ENCODE data around the gene TELO2.

The TELO2 gene

DNA sequence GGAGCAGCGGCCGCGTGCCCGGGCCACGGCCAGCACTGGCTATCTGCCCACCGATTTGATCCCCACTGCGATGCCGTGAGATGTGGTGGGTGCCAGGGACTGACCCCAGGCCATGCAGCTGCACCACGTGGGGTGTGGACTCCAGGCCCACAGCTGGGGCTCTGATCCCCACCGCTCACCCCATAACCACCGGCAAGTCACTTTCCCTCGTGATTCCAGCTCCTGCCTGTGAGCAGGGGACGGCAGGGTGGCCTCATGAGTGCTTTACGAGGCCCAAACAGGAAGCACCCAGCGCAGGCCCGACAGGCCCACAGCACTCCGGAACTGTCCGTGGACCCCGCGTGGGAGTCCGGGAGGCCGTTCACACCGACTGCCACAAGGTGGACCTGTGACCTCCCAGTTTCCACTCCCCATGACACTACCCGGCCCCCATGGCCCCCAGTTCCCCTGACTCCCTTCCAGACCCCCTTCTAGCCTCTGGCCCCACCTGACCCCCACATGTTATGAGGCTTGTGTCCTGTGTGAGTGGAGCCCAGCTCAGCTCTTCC, 5.0 kb upstream of the TELO2 start:
- Histone ChIP-seq H3K4me3 (ENCODE audit: low read depth, low read length) (no peak overlapping the region), H3K79me2 (no peaks in the 10 kb centered on the region), H3K9ac (no peak overlapping the region), H3K4me1 (peaks cover 2% of the 10 kb centered on the region), H3K27ac (no peak overlapping the region), H2AFZ (no peak overlapping the region), H3K4me2 (ENCODE audit: low read length) (no peak overlapping the region), H3K9me3 (ENCODE audit: control insufficient read depth, low read length) (no peaks in the 10 kb centered on the region), H3K27me3 (ENCODE audit: control insufficient read depth, insufficient read depth, low read length) (no peaks in the 10 kb centered on the region), H3K36me3 (ENCODE audit: control insufficient read depth, insufficient read depth, low read length) (no peaks in the 10 kb centered on the region)
- TF ChIP-seq, protein P1, sequence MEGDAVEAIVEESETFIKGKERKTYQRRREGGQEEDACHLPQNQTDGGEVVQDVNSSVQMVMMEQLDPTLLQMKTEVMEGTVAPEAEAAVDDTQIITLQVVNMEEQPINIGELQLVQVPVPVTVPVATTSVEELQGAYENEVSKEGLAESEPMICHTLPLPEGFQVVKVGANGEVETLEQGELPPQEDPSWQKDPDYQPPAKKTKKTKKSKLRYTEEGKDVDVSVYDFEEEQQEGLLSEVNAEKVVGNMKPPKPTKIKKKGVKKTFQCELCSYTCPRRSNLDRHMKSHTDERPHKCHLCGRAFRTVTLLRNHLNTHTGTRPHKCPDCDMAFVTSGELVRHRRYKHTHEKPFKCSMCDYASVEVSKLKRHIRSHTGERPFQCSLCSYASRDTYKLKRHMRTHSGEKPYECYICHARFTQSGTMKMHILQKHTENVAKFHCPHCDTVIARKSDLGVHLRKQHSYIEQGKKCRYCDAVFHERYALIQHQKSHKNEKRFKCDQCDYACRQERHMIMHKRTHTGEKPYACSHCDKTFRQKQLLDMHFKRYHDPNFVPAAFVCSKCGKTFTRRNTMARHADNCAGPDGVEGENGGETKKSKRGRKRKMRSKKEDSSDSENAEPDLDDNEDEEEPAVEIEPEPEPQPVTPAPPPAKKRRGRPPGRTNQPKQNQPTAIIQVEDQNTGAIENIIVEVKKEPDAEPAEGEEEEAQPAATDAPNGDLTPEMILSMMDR (IDR thresholded peaks at IDR 0.05) = no peak

- TF ChIP-seq, protein P1 (IDR thresholded peaks at IDR 0.05) = no peak
- no peaks in the 10 kb centered on the region for H3K9me3 ChIP-seq (ENCODE audit: control insufficient read depth, low read length)
- no peaks in the 10 kb centered on the region for H3K79me2 ChIP-seq
- no peaks in the 10 kb centered on the region for H3K36me3 ChIP-seq (ENCODE audit: control insufficient read depth, insufficient read depth, low read length)
- no peak within 1 kb of the TSS for H3K4me3 ChIP-seq (ENCODE audit: low read depth, low read length)
- H3K4me2 ChIP-seq (ENCODE audit: low read length) = no peak within 1 kb of the TSS
- H3K27me3 ChIP-seq (ENCODE audit: control insufficient read depth, insufficient read depth, low read length) = no peaks in the 10 kb centered on the region
- H3K9ac ChIP-seq = no peak within 1 kb of the TSS
- H3K4me1 ChIP-seq = peaks cover 2% of the 10 kb centered on the region
- H2AFZ ChIP-seq = no peak within 1 kb of the TSS
- H3K27ac ChIP-seq = no peak within 1 kb of the TSS
Measured at GRCh38 chr16:1488619-1489018, 4.5 kb upstream of the TELO2 start, which contains the start of gene PTX4. Gene PTX4 (minus strand): TSS chr16:1488944. CDS start chr16:1488909, 35 bp downstream.

DNA sequence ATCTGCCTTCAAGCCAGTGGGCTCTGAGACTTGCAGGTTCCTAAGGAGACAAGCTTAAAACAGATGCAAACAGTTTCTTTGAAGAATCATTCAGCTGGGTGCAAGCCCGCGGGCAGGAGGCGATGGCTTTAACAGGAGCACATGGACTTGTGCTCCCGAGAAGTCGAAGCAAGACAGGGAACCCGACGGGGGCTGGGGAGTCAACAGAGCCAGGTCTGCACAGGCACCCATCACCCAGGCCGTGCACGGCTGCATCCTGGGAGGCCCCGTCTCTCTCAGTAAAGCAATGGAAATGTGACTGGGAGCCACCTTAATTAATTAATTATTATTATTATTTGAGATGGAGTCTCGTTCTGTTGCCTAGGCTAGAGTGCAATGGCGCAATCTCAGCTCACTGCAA, 4.1 kb upstream of the TELO2 start:
- Histone ChIP-seq H3K9ac (no peak overlapping the region), H3K4me1 (peaks cover 2% of the 10 kb centered on the region)

GRCh38 chr16:1491327-1491726, 1.8 kb upstream of the TELO2 start:
- H3K27ac ChIP-seq = no peak overlapping the region
- TF ChIP-seq, protein P1 (IDR thresholded peaks at IDR 0.05) = no peak
- H3K4me2 ChIP-seq (ENCODE audit: low read length) = no peak overlapping the region
- H3K79me2 ChIP-seq = no peaks in the 10 kb centered on the region
- H3K4me3 ChIP-seq (ENCODE audit: low read depth, low read length) = no peak overlapping the region
- no peak overlapping the region for H2AFZ ChIP-seq
- no peaks in the 10 kb centered on the region for H3K36me3 ChIP-seq (ENCODE audit: control insufficient read depth, insufficient read depth, low read length)
- H3K9me3 ChIP-seq (ENCODE audit: control insufficient read depth, low read length) = no peaks in the 10 kb centered on the region
- H3K4me1 ChIP-seq = peaks cover 6% of the 10 kb centered on the region
- no peaks in the 10 kb centered on the region for H3K27me3 ChIP-seq (ENCODE audit: control insufficient read depth, insufficient read depth, low read length)
- H3K9ac ChIP-seq = no peak overlapping the region

More for the DNA sequence above, 4.1 kb upstream of the TELO2 start:
- Histone ChIP-seq H3K27ac (no peak overlapping the region), H3K36me3 (ENCODE audit: control insufficient read depth, insufficient read depth, low read length) (no peaks in the 10 kb centered on the region), H3K4me3 (ENCODE audit: low read depth, low read length) (no peak overlapping the region), H3K27me3 (ENCODE audit: control insufficient read depth, insufficient read depth, low read length) (no peaks in the 10 kb centered on the region), H3K4me2 (ENCODE audit: low read length) (no peak overlapping the region), H3K9me3 (ENCODE audit: control insufficient read depth, low read length) (no peaks in the 10 kb centered on the region), H3K79me2 (no peaks in the 10 kb centered on the region), H2AFZ (no peak overlapping the region)
- TF ChIP-seq, protein P1 (IDR thresholded peaks at IDR 0.05) = no peak

Data from parathyroid adenoma (tissue), 2 donors.